Occipital lobe (tissue), 2 donors: Measurements from ENCODE around the gene FAM76B. TPM values are rescaled to one million over a fixed set of nuclear protein-coding genes. Genes with fewer than 3 reads are reported as not detected.
A peak's percentile ranks its signal among the peaks of the same experiment; 100 is the strongest.
"Not testable (repeated sequence)": the region's sequence is repeated elsewhere in the genome, so short reads cannot be mapped to it uniquely, and the experiment has no call there.

ENCODE experiments used
- DNase-seq: peaks from one replicate; lab custom pipeline; 2025; lab: John Stamatoyannopoulos, UW
- total RNA-seq: library from RNA; depleted of rRNA; stranded (reverse); fragments of >200 nt; gene quantifications from one replicate; pipeline ENCODE4 v1.2.3, GENCODE V29; 2014

The FAM76B gene
- total RNA-seq, result 73.0 TPM

DNA sequence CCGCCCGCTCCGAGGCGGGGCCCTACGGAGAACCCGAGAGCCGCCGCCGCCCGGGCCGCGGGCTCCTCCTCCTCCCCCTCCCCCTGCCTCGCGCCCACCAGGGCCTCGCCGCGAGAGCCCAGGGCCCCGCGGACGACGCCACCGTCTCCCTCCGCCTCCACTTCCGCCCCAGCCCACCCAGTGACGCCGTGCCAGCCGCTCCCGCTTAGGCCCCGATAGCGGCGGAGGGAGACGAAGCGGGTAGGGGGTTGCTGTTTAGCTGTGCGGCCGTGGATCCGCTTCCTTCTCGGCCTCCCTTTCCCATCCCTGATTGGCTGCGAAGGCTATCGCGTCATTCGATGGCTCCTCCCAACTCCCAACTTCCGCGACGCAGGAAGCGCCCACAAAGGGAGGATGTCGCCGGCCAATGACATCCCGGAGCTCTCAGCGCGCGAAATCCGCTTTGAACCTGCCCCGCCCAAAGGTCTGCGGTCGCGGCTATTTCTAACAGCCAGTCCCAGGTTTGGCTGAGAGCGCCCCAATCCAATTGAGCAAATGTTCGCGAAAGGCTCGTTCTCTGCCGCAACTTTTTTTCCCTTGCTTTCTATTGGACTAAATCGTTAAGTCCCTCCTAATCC lies at the start of gene FAM76B:
Gene FAM76B, minus strand, starts transcription at position 277 of the 617 bp plus-strand sequence. CDS start 304 bp downstream, outside the sequence.
- peak; percentile 97 for DNase-seq

DNA sequence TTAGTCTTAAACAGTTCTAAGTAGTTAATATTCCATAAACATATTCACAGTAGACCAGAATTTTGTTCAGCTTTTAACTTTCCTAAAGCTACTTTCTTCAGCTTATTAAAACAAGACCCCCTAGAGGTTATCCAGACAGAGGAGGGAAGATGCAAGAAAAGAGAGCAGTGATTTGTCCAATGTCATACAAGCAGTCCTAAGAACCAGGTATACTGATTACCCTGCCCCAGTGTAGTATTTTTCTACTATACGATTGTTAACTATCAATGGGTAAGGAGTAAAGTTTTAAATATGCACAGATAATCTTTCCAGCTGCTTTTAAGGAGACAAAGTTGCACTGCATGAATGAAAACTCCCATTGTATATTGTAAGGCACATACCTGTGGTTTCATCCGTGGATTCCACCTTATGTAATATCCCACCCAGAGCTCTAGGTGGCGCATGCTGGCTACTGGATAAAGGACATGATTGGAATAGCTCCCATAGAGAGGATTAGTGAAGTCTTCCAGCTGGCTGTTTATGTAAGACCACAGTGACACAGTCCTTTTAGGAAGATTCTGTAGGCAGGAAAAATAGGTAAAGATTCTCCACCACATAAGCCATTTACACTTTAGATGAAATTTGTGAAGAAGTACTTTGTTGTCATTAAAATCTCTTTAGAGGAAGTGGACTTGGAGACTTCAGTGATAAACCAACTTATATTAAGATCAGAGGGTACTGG lies 46.3 kb upstream of the FAM76B start:
- peak; percentile 41 for DNase-seq

DNA sequence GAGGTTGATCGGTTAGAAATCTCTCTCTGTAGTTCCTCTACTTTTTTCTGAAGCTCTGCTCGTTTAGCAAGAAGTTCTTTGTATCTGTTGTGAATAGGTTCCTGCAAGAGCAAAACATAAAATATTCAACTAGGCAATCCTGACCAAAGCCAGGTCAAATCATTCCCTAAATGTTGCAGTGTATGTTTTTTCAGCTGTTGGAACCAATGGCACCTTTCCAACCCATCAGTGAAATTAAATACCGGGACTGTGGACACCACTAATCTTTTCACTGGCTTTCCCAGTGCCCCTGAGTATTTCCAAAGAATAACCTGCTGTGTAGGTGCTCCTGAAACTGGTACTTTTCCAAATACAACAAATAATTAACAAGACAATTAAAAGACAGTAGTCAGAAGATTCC lies 45.8 kb upstream of the FAM76B start:
- DNase-seq, result no peak

GRCh38 chr11:95833378-95833777 lies 43.8 kb upstream of the FAM76B start:
- DNase-seq, result no peak

DNA sequence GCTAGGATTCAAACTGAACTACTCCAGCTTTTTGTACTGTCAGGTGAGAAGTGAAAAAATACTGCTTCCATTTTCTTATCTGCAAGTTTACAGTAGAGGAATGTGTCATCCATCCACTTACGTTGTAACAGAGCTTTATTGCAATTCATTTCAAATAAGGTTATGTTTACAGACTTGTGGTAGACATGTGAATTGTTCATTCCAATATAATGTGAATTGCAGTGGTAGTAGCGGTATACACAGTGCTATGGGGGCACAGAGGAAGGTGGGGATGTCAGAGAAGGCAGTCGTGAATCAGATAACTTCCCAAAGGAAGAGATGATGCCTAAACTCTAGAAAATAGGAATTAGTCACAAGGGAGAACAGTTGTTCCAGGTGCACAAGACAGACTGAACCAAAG lies 43.2 kb upstream of the FAM76B start:
- no peak for DNase-seq

- no peak for DNase-seq
Measured at GRCh38 chr11:95831198-95831883, 41.8 kb upstream of the FAM76B start.

DNA sequence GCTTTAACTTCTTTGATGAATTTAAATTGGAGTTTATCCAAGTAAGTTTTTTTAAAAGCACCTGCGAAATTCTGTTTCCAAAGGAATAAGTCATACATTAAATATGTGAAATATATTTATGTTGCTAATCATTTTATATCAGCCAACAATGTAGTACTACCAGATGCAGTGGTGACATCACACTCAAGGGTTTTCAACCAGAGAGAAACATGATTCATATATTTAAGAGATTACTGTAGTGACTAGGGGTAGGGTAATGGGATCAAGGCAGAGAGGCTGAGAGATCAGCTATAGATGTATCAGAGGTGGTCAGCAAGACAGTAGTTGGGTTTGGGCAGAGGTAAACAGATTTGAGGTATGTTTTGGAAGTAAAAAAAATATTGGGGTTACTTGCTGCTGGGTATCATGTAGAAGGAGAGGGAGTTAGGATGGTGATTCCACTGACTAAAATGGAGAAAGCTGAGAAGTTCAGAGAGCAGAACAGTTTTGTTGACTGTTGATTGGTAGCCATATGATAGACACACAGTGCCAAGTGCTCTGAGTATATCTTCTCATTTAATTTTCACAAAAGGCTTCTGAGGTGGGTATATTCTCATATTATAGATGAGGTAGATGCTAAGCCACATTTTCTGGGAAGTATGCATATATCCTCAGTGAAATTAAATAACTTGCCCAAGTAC lies 40.1 kb upstream of the FAM76B start:
- DNase-seq, result no peak

DNA sequence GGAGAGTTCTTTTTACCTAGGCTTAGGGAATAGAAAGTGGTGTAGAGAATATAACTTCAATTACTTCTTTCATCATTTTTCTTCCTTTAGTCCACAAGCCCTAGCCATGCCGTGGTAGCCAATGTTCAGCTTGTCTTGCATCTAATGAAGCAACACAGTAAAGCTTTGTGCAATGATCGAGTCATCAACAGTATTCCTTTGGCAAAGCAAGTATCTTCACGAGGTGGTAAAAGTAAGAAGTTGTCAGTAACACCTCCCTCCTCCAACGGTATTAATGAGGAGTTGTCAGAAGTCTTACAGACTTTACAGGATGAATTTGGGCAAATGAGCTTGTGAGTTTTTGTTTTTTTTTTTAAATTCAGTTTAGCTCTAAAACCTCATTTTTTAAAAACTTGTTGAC lies 38.1 kb upstream of the FAM76B start:
- no peak for DNase-seq

GRCh38 chr11:95821640-95822039 lies 32.1 kb upstream of the FAM76B start:
- DNase-seq, result no peak

- DNase-seq, result no peak
Measured at GRCh38 chr11:95816037-95816436, 26.5 kb upstream of the FAM76B start.

DNA sequence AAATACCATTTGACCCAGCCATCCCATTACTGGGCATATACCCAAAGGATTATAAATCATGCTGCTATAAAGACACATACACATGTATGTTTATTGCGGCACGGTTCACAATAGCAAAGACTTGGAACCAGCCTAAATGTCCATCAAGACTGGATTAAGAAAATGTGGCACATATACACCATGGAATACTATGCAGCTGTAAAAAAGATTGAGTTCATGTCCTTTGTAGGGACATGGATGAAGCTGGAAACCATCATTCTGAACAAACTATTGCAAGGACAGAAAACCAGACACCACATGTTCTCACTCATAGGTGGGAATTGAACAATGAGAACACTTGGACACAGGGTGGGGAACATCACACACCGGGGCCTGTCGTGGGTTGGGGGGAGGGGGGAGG lies 21.5 kb upstream of the FAM76B start:
- not testable (repeated sequence) for DNase-seq

DNA sequence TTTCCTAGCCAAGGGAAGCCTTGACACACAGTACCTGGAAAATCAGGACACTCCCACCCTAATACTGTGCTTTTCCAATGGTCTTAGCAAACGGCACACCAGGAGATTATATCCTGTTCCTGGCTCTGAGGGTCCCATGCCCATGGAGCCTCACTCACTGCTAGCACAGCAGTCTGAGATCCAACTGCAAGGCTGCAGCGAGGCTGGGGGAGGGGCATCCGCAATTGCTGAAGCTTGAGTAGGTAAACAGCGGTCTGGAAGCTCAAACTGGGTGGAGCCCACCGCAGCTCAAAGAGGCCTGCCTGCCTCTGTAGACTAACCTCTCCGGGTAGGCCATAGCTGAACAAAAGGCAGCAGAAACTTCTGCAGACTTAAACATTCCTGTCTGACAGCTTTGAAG lies 16.9 kb upstream of the FAM76B start:
- DNase-seq, result not testable (repeated sequence)

DNA sequence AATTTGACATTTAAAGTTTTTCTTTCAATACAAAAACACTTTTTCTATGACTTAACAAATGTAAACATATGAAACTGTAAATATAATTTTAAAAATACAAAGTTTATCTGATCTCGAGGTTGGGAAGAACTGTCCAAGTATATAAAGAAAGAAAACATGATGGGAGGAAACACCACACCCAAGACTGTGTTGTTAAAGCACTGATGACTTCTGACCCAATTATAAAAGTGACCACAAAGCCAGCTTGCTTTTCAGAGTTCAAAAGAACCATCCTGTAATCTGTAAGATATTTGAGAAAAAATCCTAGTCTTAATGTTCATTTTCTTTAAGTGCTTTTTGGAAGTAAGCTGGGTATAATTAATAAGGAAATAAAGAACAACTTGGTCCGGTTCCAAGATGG lies 16.3 kb upstream of the FAM76B start:
- no peak for DNase-seq

DNA sequence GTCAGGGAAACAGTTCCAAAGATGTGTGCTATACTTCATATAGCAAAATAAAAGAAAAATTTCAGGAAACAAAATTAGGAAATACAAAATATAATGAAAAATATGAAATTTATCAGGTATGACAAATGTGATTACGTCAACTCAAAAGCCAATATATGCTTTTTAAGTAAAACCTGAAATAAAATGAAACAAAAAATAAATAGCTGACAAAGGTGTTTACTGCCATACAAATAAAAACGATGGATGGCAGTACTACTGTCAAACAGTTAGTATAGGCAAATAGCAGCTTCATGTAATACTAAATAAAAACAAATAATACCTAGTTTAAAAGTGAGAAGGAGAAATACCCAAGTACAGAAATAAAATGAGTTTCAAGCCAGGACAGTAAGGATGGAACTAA lies 14.4 kb upstream of the FAM76B start:
- DNase-seq, result no peak

GRCh38 chr11:95802806-95803205 lies 13.2 kb upstream of the FAM76B start:
- DNase-seq, result no peak

- no peak for DNase-seq
Measured at GRCh38 chr11:95800438-95800837, 10.9 kb upstream of the FAM76B start.

GRCh38 chr11:95799546-95799945 lies 10.0 kb upstream of the FAM76B start:
- no peak for DNase-seq

DNA sequence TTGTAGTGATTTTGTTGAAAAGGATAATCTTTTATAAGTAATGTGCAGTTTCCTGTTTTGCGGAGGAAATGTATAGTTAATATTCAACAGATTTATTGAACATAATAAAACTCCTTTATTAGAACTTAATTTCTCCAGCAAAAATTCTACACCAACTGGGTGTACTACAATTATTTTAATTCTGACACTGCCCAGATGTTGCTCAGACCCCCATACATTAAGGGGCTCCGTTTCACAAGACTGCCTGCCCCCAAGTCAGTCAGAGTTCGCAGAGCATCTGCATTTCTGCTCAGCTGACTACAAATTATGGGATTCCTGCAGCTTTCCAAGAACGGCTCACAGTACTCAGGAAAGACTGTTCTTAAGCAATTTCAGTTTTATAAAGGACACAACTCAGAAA lies 6.9 kb upstream of the FAM76B start:
- DNase-seq, result no peak

- DNase-seq, result no peak
Measured at GRCh38 chr11:95795627-95796295, 6.2 kb upstream of the FAM76B start.

DNA sequence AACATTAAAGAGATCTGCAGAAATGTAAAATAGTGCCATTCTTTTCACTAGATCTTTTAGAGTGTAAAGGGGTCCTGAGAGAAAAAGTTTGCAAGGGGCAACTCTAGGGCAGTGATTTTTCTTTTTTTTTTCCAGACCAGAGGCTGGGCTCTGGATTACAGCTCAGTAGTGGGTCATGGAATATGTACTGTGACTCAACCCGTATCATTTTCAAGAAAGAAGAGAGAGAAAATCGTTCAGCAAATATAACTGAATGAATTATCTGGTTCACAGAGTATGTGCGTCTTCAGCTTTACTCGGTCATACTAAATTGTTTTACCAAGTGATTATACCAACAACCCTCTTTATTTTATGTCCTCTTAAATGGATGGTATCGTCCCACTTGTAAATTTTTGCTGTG lies 4.5 kb upstream of the FAM76B start:
- no peak for DNase-seq

GRCh38 chr11:95793116-95793515 lies 3.5 kb upstream of the FAM76B start:
- DNase-seq, result no peak

DNA sequence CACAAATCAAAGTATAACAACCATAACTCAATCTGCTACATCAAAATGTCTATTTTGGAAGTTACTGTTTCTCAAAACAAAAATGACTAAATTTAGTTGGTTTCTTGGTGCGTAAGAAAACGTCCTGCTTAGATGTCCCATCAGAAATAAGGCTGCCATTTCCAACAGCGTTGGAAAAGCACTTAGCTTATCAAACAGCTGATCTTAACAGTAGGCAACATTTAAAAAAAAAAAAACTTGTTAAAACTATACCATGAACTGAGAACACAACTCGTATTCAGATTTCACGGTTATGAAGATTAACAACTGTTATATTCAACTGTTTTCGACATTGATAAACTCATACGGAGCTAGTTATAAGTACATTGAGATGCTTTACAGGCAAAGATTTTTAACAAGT lies 3.1 kb upstream of the FAM76B start:
- DNase-seq, result no peak
